Common myeloid progenitor, CD34-positive (primary cell): ENCODE measurements around the gene IP6K3.

Experiments used
- CTCF ChIA-PET: fragments of 350-600 bp; sonication (Branson Sonifier 250); formaldehyde crosslinking; loops from one replicate; lab custom pipeline; 2021; ENCODE audit warnings: antibody characterized with exemption; lab: Charles Lee
- POLR2A ChIA-PET: fragments of 350-600 bp; sonication (Branson Sonifier 250); formaldehyde crosslinking; loops from one replicate; lab custom pipeline; 2021; ENCODE audit warnings: antibody characterized with exemption; lab: Charles Lee
- DNase-seq, 3 donors: peaks; one replicate each; pipeline versions ENCODE4 v3.0.0 to v3.0.0-alpha.2; 2013
- H3K27ac ChIP-seq, 2 experiments: 1 replicate in 1 of 2; 2 replicates in 1 of 2; pipeline ENCODE4 v1.7.0; 2013; ENCODE audit warnings: inconsistent platforms in 2 of 2, low read length in 2 of 2, mild to moderate bottlenecking in 2 of 2, low read depth in 1 of 2, moderate library complexity in 1 of 2; ENCODE audit not compliant: severe bottlenecking in 2 of 2, insufficient read depth in 1 of 2, poor library complexity in 1 of 2
- H3K27me3 ChIP-seq, 5 experiments: replicated peaks in 2 of 5; 1 replicate in 3 of 5; 2 replicates in 2 of 5; pipeline versions ENCODE4 v1.6.1 to v1.7.0; 2013; ENCODE audit warnings: low read length in 4 of 5, mild to moderate bottlenecking in 2 of 5, moderate library complexity in 2 of 5, inconsistent platforms in 1 of 5; ENCODE audit not compliant: insufficient read depth in 5 of 5, control insufficient read depth in 4 of 5
- H3K36me3 ChIP-seq, 4 experiments: 1 replicate in 2 of 4; 2 replicates in 2 of 4; pipeline versions ENCODE4 v1.6.1 to v1.7.0; 2013; ENCODE audit warnings: low read length in 3 of 4, control low read depth in 1 of 4, mild to moderate bottlenecking in 1 of 4; ENCODE audit not compliant: control insufficient read depth in 4 of 4, insufficient read depth in 4 of 4
- H3K4me1 ChIP-seq, 4 experiments: 1 replicate in 3 of 4; 2 replicates in 1 of 4; pipeline versions ENCODE4 v1.6.1 to v1.7.1; 2013; ENCODE audit warnings: low read length in 3 of 4, mild to moderate bottlenecking in 3 of 4, control low read depth in 1 of 4, inconsistent platforms in 1 of 4, moderate library complexity in 1 of 4; ENCODE audit not compliant: control insufficient read depth in 4 of 4, insufficient read depth in 4 of 4; ENCODE audit errors: control extremely low read depth in 1 of 4
- H3K4me3 ChIP-seq, 7 experiments: 1 replicate in 4 of 7; 2 replicates in 3 of 7; pipeline versions ENCODE4 v1.5.1 to v1.7.0; 2013; ENCODE audit warnings: mild to moderate bottlenecking in 7 of 7, low read length in 6 of 7, moderate library complexity in 6 of 7, inconsistent platforms in 2 of 7, low read depth in 2 of 7, control low read depth in 1 of 7; ENCODE audit not compliant: insufficient read depth in 4 of 7, control insufficient read depth in 1 of 7; ENCODE audit errors: extremely low read depth in 1 of 7
- H3K9me3 ChIP-seq, 5 experiments: 1 replicate in 4 of 5; 2 replicates in 1 of 5; pipeline versions ENCODE4 v1.6.1 to v1.7.1; 2013; ENCODE audit warnings: low read length in 4 of 5, mild to moderate bottlenecking in 2 of 5, inconsistent platforms in 1 of 5, low read depth in 1 of 5, moderate library complexity in 1 of 5; ENCODE audit not compliant: control insufficient read depth in 4 of 5, insufficient read depth in 2 of 5; ENCODE audit errors: control extremely low read depth in 1 of 5
- WGBS: methylation state at CpG from one replicate; pipeline ENCODE4 v1.1.5; 2013; ENCODE audit not compliant: insufficient coverage; 5-methylcytosine and 5-hydroxymethylcytosine counted together

The IP6K3 gene

GRCh38 chr6:33789550-33789895, 42.8 kb upstream of the IP6K3 start:
- WGBS = 97% methylated on average over 10 of the region's 11 CpGs

GRCh38 chr6:33788694-33789549, 42.2 kb upstream of the IP6K3 start, which contains the start of gene LEMD2:
TSS of gene LEMD2 (minus strand) at chr6:33789130. CDS start at chr6:33789116, 14 bp downstream.
- H3K36me3 ChIP-seq = peaks cover 2 to 30% (median 17%) of the 10 kb centered on the region in 4 experiments
- peaks cover 9 to 34% (median 21%) of the 10 kb centered on the region in 4 experiments for H3K4me1 ChIP-seq
- peak within 1 kb of the TSS; percentile 76 to 91 (median 84) for H3K4me3 ChIP-seq
- peaks cover 0 to 11% (median 0%) of the 10 kb centered on the region in 5 experiments for H3K27me3 ChIP-seq
- POLR2A ChIA-PET = interaction anchor here (1.2 kb wide), 1 partner anchor 17 kb away, joined by 6 read pairs; no protein-coding TSS in a partner anchor
- no peaks in the 10 kb centered on the region for H3K9me3 ChIP-seq
- H3K27ac ChIP-seq = peak within 1 kb of the TSS; percentile 84 to 92
- peak; percentile 91 to 95 (median 94) for DNase-seq
- CTCF ChIA-PET = interaction anchor here (0.8 to 1.1 kb wide), 2 partner anchors 16 to 24 kb away, joined by 3 to 4 read pairs; no protein-coding TSS in a partner anchor
- 5% methylated on average over 62 of the region's 86 CpGs for WGBS

More at GRCh38 chr6:33789550-33789895, 42.8 kb upstream of the IP6K3 start:
- DNase-seq = no peak
- Histone ChIP-seq H3K4me1 (peaks cover 9 to 34% (median 21%) of the 10 kb centered on the region in 4 experiments), H3K27me3 (peaks cover 0 to 15% (median 2%) of the 10 kb centered on the region in 5 experiments), H3K27ac (no peak overlapping the region), H3K36me3 (peaks cover 2 to 25% (median 14%) of the 10 kb centered on the region in 4 experiments), H3K4me3 (peak overlapping the region in 6 of 7 experiments; percentile 76 to 89 (median 82)), H3K9me3 (no peaks in the 10 kb centered on the region)
- ChIA-PET POLR2A (no interaction called here), CTCF (interaction anchor here (0.8 kb wide), 1 partner anchor 23 kb away, joined by 3 read pairs; no protein-coding TSS in a partner anchor)

- peak overlapping the region; percentile 76 to 91 (median 84) for H3K4me3 ChIP-seq
- ChIA-PET CTCF (interaction anchor here (1.0 to 1.4 kb wide), 5 partner anchors 9 to 239 kb away, joined by 4 to 5 read pairs (median 4); no protein-coding TSS in a partner anchor), POLR2A (interaction anchor here (1.2 kb wide), 1 partner anchor 16 kb away, joined by 6 read pairs; no protein-coding TSS in a partner anchor)
- H3K36me3 ChIP-seq = peaks cover 5 to 38% (median 25%) of the 10 kb centered on the region in 4 experiments
- peaks cover 0 to 5% (median 0%) of the 10 kb centered on the region in 5 experiments for H3K27me3 ChIP-seq
- DNase-seq = peak; percentile 65 to 85 (median 84)
- no peaks in the 10 kb centered on the region for H3K9me3 ChIP-seq
- WGBS = 0% methylated on average over 41 of the region's 53 CpGs
- peaks cover 9 to 34% (median 21%) of the 10 kb centered on the region in 4 experiments for H3K4me1 ChIP-seq
- H3K27ac ChIP-seq = peak overlapping the region; percentile 84 to 92
These were observed 41.4 kb upstream of the IP6K3 start for GRCh38 chr6:33787954-33788693.

- 68% methylated on average over 5 of the region's 7 CpGs for WGBS
- CTCF ChIA-PET = interaction anchor here (1.0 to 2.0 kb wide), 5 partner anchors 8 to 240 kb away, joined by 4 to 9 read pairs (median 4); no protein-coding TSS in a partner anchor
These were observed 40.7 kb upstream of the IP6K3 start for GRCh38 chr6:33787346-33787953.

GRCh38 chr6:33786736-33787135, 40.0 kb upstream of the IP6K3 start:
- H3K27me3 ChIP-seq = no peaks in the 10 kb centered on the region
- 100% methylated on average over 3 of the region's 3 CpGs for WGBS
- H3K9me3 ChIP-seq = no peaks in the 10 kb centered on the region
- ChIA-PET POLR2A (no interaction called here), CTCF (interaction anchor here (1.4 to 2.0 kb wide), 3 partner anchors 9 to 19 kb away, joined by 4 to 9 read pairs (median 6); no protein-coding TSS in a partner anchor)
- peak overlapping the region in 1 of 2 experiments; percentile 92 for H3K27ac ChIP-seq
- no peak for DNase-seq
- H3K36me3 ChIP-seq = peaks cover 7 to 52% (median 37%) of the 10 kb centered on the region in 4 experiments
- H3K4me1 ChIP-seq = peaks cover 9 to 34% (median 21%) of the 10 kb centered on the region in 4 experiments
- H3K4me3 ChIP-seq = no peak overlapping the region

More at GRCh38 chr6:33787346-33787953, 40.7 kb upstream of the IP6K3 start:
- no peaks in the 10 kb centered on the region for H3K27me3 ChIP-seq
- peaks cover 7 to 45% (median 31%) of the 10 kb centered on the region in 4 experiments for H3K36me3 ChIP-seq
- peak overlapping the region; percentile 84 to 92 for H3K27ac ChIP-seq
- H3K9me3 ChIP-seq = no peaks in the 10 kb centered on the region
- DNase-seq = no peak
- H3K4me3 ChIP-seq = peak overlapping the region in 6 of 7 experiments; percentile 76 to 89 (median 82)
- POLR2A ChIA-PET = no interaction called here
- peaks cover 9 to 34% (median 21%) of the 10 kb centered on the region in 4 experiments for H3K4me1 ChIP-seq

- H3K4me3 ChIP-seq = peak overlapping the region in 1 of 7 experiments; percentile 7
- H3K9me3 ChIP-seq = no peaks in the 10 kb centered on the region
- peaks cover 7 to 61% (median 41%) of the 10 kb centered on the region in 4 experiments for H3K36me3 ChIP-seq
- POLR2A ChIA-PET = no interaction called here
- H3K27ac ChIP-seq = peak overlapping the region in 1 of 2 experiments; percentile 15
- DNase-seq = no peak
- peaks cover 9 to 34% (median 21%) of the 10 kb centered on the region in 4 experiments for H3K4me1 ChIP-seq
- CTCF ChIA-PET = interaction anchor here (1.5 to 2.0 kb wide), 2 partner anchors 8 to 15 kb away, joined by 6 to 9 read pairs; no protein-coding TSS in a partner anchor
- WGBS = 60% methylated on average over 3 of the region's 3 CpGs
- no peaks in the 10 kb centered on the region for H3K27me3 ChIP-seq
These were observed 39.1 kb upstream of the IP6K3 start for GRCh38 chr6:33785778-33786177.
